Suprapubic skin (tissue), 4 donors: Measurements from ENCODE around the gene MYMX.

Experiments used
- CTCF ChIP-seq, 2 donors: fragments of 200-600 bp in 1 of 2; fragments of 450-650 bp in 1 of 2; sonication (generic) in 1 of 2; IDR thresholded peaks; one replicate each; pipeline ENCODE4 v1.5.1; 2016 to 2019; ENCODE audit warnings: antibody characterized with exemption in 2 of 2, mild to moderate bottlenecking in 1 of 2, moderate library complexity in 1 of 2
- POLR2A ChIP-seq, 2 donors: fragments of 450-650 bp; IDR thresholded peaks; one replicate each; pipeline ENCODE4 v1.6.1; 2017; ENCODE audit warnings: antibody characterized with exemption in 2 of 2, mild to moderate bottlenecking in 2 of 2, moderate library complexity in 2 of 2
- POLR2AphosphoS5 ChIP-seq, 3 donors: sonication (generic); formaldehyde crosslinking; IDR thresholded peaks; one replicate each; pipeline ENCODE4 v1.6.1; 2017; ENCODE audit warnings: antibody characterized with exemption in 3 of 3

GRCh38 chr6:44199883-44200282 lies 16.8 kb upstream of the MYMX start:
- no peak for TF ChIP-seq CTCF (IDR thresholded peaks at IDR 0.05)
- TF ChIP-seq POLR2AphosphoS5 (IDR thresholded peaks at IDR 0.05): no peak
- TF ChIP-seq POLR2A (IDR thresholded peaks at IDR 0.05): no peak
